Fibroblast of lung (primary cell): ENCODE results near the gene FKBP1A. TPM values are rescaled to one million over a fixed set of nuclear protein-coding genes. Genes with fewer than 3 reads are reported as not detected.

Source experiments
- DNase-seq, 2 donors: peaks; one replicate each; pipeline versions ENCODE4 v3.0.0 to v3.0.0-alpha.2; 2010; ENCODE audit warnings: low read depth in 2 of 2
- H2AFZ ChIP-seq: 2 replicates; pipeline ENCODE4 v1.5.1; 2012; ENCODE audit warnings: low read length, control low read depth, inconsistent platforms
- H3K27ac ChIP-seq: 2 replicates; pipeline ENCODE4 v1.5.1; 2011; ENCODE audit warnings: low read length, control low read depth; ENCODE audit not compliant: insufficient read depth
- H3K27me3 ChIP-seq: 2 replicates; pipeline ENCODE4 v1.5.1; 2011; ENCODE audit warnings: mild to moderate bottlenecking, low read length; ENCODE audit not compliant: control insufficient read depth, insufficient read depth
- H3K36me3 ChIP-seq: 2 replicates; pipeline ENCODE4 v1.5.1; 2011; ENCODE audit warnings: low read length; ENCODE audit not compliant: control insufficient read depth, insufficient read depth
- H3K4me1 ChIP-seq: 2 replicates; pipeline ENCODE4 v1.5.1; 2011; ENCODE audit warnings: low read length; ENCODE audit not compliant: control insufficient read depth, insufficient read depth; ENCODE audit errors: extremely low read depth
- H3K4me2 ChIP-seq: 2 replicates; pipeline ENCODE4 v1.5.1; 2011; ENCODE audit warnings: low read length, control low read depth; ENCODE audit not compliant: insufficient read depth; ENCODE audit errors: extremely low read depth
- H3K4me3 ChIP-seq, 4 experiments: fragments of 200-600 bp in 1 of 4; sonication (generic) in 1 of 4; replicated peaks in 1 of 4; 2 replicates each; pipeline ENCODE4 v1.5.1; 2011 to 2016; ENCODE audit warnings: low read length in 4 of 4, low read depth in 3 of 4, mild to moderate bottlenecking in 3 of 4, control low read depth in 2 of 4, inconsistent platforms in 1 of 4, mixed read lengths in 1 of 4; ENCODE audit not compliant: insufficient read depth in 1 of 4; ENCODE audit errors: control extremely low read depth in 1 of 4
- H3K79me2 ChIP-seq: 2 replicates; pipeline ENCODE4 v1.5.1; 2012; ENCODE audit warnings: mild to moderate bottlenecking, low read length, inconsistent platforms; ENCODE audit not compliant: control insufficient read depth, insufficient read depth
- H3K9ac ChIP-seq: 2 replicates; pipeline ENCODE4 v1.5.1; 2011; ENCODE audit warnings: mild to moderate bottlenecking, low read length, control low read depth; ENCODE audit not compliant: insufficient read depth
- H3K9me3 ChIP-seq: 2 replicates; pipeline ENCODE4 v1.5.1; 2012; ENCODE audit warnings: low read depth, low read length; ENCODE audit not compliant: control insufficient read depth, insufficient read depth
- H4K20me1 ChIP-seq: 2 replicates; pipeline ENCODE4 v1.5.1; 2011; ENCODE audit warnings: low read length; ENCODE audit not compliant: control insufficient read depth, insufficient read depth; ENCODE audit errors: extremely low read depth
- EZH2 ChIP-seq: IDR thresholded peaks from 2 replicates; pipeline ENCODE4 v1.5.1; 2012; ENCODE audit warnings: low read length, control low read depth, mild to moderate bottlenecking; ENCODE audit errors: missing control alignments
- polyA minus RNA-seq: library from RNA; depleted of rRNA, polyadenylated mRNA; stranded (reverse); fragments of >200 nt; gene quantifications from 2 replicates; pipeline ENCODE4 v1.2.3, GENCODE V29; 2011; ENCODE audit warnings: low replicate concordance
- polyA plus RNA-seq, 2 donors: library from polyadenylated mRNA; depleted of rRNA in 1 of 2; stranded (reverse) in 1 of 2; unstranded in 1 of 2; fragments of >200 nt; gene quantifications; 2 replicates each; pipeline ENCODE4 v1.2.1, GENCODE V29; 2011 to 2012; ENCODE audit warnings: missing spikeins in 1 of 2
- total RNA-seq: library from RNA; depleted of rRNA; stranded (reverse); fragments of >200 nt; gene quantifications from 2 replicates; pipeline ENCODE4 v1.2.1, GENCODE V29; 2014
- TF ChIP-seq, protein P1 (sequence below), 2 donors: IDR thresholded peaks in 1 of 2; conservative IDR thresholded peaks in 1 of 2; 1 replicate in 1 of 2; 2 replicates in 1 of 2; pipeline ENCODE4 v1.5.1; 2011 to 2012; ENCODE audit warnings: low read length in 2 of 2, control low read depth in 1 of 2, inconsistent platforms in 1 of 2, low read depth in 1 of 2, mild to moderate bottlenecking in 1 of 2

Gene FKBP1A
- total RNA-seq (71.4 and 120 TPM in 2 replicates), polyA plus RNA-seq (440 and 556 TPM in 2 replicates), polyA minus RNA-seq (1,060 and 1,140 TPM in 2 replicates)
- polyA plus RNA-seq (2012), result 406 and 499 TPM in 2 replicates

- Histone ChIP-seq H3K9me3 (no peaks in the 10 kb centered on the region), H3K4me1 (peaks cover 19% of the 10 kb centered on the region), H3K79me2 (peaks cover 48% of the 10 kb centered on the region), H3K27me3 (no peaks in the 10 kb centered on the region), H3K4me3 (peak within 1 kb of the TSS; percentile 85 to 96 (median 92)), H3K27ac (peak within 1 kb of the TSS; percentile 79), H4K20me1 (no peaks in the 10 kb centered on the region), H3K36me3 (peaks cover 2% of the 10 kb centered on the region), H3K4me2 (peak within 1 kb of the TSS; percentile 96), H2AFZ (peak within 1 kb of the TSS; percentile 92), H3K9ac (peak within 1 kb of the TSS; percentile 73)
- TF ChIP-seq EZH2, result no peak
- TF ChIP-seq, protein P1, sequence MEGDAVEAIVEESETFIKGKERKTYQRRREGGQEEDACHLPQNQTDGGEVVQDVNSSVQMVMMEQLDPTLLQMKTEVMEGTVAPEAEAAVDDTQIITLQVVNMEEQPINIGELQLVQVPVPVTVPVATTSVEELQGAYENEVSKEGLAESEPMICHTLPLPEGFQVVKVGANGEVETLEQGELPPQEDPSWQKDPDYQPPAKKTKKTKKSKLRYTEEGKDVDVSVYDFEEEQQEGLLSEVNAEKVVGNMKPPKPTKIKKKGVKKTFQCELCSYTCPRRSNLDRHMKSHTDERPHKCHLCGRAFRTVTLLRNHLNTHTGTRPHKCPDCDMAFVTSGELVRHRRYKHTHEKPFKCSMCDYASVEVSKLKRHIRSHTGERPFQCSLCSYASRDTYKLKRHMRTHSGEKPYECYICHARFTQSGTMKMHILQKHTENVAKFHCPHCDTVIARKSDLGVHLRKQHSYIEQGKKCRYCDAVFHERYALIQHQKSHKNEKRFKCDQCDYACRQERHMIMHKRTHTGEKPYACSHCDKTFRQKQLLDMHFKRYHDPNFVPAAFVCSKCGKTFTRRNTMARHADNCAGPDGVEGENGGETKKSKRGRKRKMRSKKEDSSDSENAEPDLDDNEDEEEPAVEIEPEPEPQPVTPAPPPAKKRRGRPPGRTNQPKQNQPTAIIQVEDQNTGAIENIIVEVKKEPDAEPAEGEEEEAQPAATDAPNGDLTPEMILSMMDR (conservative IDR thresholded peaks at IDR 0.05 in 1 of 2, IDR thresholded peaks at IDR 0.05 in 1 of 2; ENCODE audit: low read depth in 1 of 2, low read length in 2 of 2), result peak in 1 of 2 donors; percentile 6
- peak; percentile 85 to 90 for DNase-seq
Observed at GRCh38 chr20:1392693-1393506, at the start of gene FKBP1A. Gene FKBP1A (minus strand): TSS chr20:1393054. CDS start chr20:1392998, 56 bp downstream.

GRCh38 chr20:1442304-1442703, 49.5 kb upstream of the FKBP1A start:
- TF ChIP-seq, protein P1 (conservative IDR thresholded peaks at IDR 0.05 in 1 of 2, IDR thresholded peaks at IDR 0.05 in 1 of 2; ENCODE audit: low read depth in 1 of 2, low read length in 2 of 2), result no peak
- TF ChIP-seq EZH2, result no peak
- Histone ChIP-seq H3K36me3 (peaks cover 4% of the 10 kb centered on the region), H2AFZ (no peak overlapping the region), H4K20me1 (no peaks in the 10 kb centered on the region), H3K4me3 (no peak overlapping the region), H3K4me1 (no peaks in the 10 kb centered on the region), H3K79me2 (no peaks in the 10 kb centered on the region), H3K27me3 (no peaks in the 10 kb centered on the region), H3K4me2 (no peak overlapping the region), H3K27ac (no peak overlapping the region), H3K9me3 (no peaks in the 10 kb centered on the region), H3K9ac (no peak overlapping the region)
- no peak for DNase-seq

GRCh38 chr20:1441133-1441532, 48.3 kb upstream of the FKBP1A start:
- Histone ChIP-seq H3K36me3 (peaks cover 3% of the 10 kb centered on the region), H3K4me2 (no peak overlapping the region), H3K27me3 (no peaks in the 10 kb centered on the region), H3K9ac (no peak overlapping the region), H2AFZ (no peak overlapping the region), H4K20me1 (no peaks in the 10 kb centered on the region), H3K79me2 (no peaks in the 10 kb centered on the region), H3K27ac (no peak overlapping the region), H3K4me1 (no peaks in the 10 kb centered on the region), H3K9me3 (no peaks in the 10 kb centered on the region), H3K4me3 (no peak overlapping the region)
- no peak for DNase-seq
- no peak for TF ChIP-seq EZH2
- TF ChIP-seq, protein P1 (conservative IDR thresholded peaks at IDR 0.05 in 1 of 2, IDR thresholded peaks at IDR 0.05 in 1 of 2; ENCODE audit: low read depth in 1 of 2, low read length in 2 of 2), result no peak
